ENCODE data around the gene SLC16A8.
"Not testable (repeated sequence)": the region's sequence is repeated elsewhere in the genome, so short reads cannot be mapped to it uniquely, and the experiment has no call there.

Gene SLC16A8

GRCh38 chr22:38118182-38118581 lies 34.2 kb upstream of the SLC16A8 start:
- no peak for TF ChIP-seq ZNF565 (CRISPR knock-in tag; conservative IDR thresholded peaks at IDR 0.05; ENCODE audit: low read depth)
- TF ChIP-seq TCF4 (CRISPR knock-in tag; IDR thresholded peaks at IDR 0.05; ENCODE audit: borderline replicate concordance), result no peak
- TF ChIP-seq ZC3H10 (CRISPR knock-in tag; IDR thresholded peaks at IDR 0.05), result no peak
- TF ChIP-seq, protein P1, sequence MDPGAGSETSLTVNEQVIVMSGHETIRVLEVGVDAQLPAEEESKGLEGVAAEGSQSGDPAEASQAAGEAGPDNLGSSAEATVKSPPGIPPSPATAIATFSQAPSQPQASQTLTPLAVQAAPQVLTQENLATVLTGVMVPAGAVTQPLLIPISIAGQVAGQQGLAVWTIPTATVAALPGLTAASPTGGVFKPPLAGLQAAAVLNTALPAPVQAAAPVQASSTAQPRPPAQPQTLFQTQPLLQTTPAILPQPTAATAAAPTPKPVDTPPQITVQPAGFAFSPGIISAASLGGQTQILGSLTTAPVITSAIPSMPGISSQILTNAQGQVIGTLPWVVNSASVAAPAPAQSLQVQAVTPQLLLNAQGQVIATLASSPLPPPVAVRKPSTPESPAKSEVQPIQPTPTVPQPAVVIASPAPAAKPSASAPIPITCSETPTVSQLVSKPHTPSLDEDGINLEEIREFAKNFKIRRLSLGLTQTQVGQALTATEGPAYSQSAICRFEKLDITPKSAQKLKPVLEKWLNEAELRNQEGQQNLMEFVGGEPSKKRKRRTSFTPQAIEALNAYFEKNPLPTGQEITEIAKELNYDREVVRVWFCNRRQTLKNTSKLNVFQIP (CRISPR knock-in tag; IDR thresholded peaks at IDR 0.05; ENCODE audit: borderline replicate concordance, low read depth), result no peak
- no peak for TF ChIP-seq SNAI2 (CRISPR knock-in tag; IDR thresholded peaks at IDR 0.05)
- no peak for TF ChIP-seq ESRRG (CRISPR knock-in tag; IDR thresholded peaks at IDR 0.05)
- no peak for TF ChIP-seq BACH2 (CRISPR knock-in tag; IDR thresholded peaks at IDR 0.05; ENCODE audit: borderline replicate concordance)
- TF ChIP-seq CSDC2 (CRISPR knock-in tag; IDR thresholded peaks at IDR 0.05), result no peak
- TF ChIP-seq, protein P2, sequence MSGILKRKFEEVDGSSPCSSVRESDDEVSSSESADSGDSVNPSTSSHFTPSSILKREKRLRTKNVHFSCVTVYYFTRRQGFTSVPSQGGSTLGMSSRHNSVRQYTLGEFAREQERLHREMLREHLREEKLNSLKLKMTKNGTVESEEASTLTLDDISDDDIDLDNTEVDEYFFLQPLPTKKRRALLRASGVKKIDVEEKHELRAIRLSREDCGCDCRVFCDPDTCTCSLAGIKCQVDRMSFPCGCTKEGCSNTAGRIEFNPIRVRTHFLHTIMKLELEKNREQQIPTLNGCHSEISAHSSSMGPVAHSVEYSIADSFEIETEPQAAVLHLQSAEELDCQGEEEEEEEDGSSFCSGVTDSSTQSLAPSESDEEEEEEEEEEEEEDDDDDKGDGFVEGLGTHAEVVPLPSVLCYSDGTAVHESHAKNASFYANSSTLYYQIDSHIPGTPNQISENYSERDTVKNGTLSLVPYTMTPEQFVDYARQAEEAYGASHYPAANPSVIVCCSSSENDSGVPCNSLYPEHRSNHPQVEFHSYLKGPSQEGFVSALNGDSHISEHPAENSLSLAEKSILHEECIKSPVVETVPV (CRISPR knock-in tag; IDR thresholded peaks at IDR 0.05), result no peak
- no peak for TF ChIP-seq TSHZ2 (CRISPR knock-in tag; IDR thresholded peaks at IDR 0.05)
- TF ChIP-seq ISL1 (CRISPR knock-in tag; IDR thresholded peaks at IDR 0.05), result no peak
- TF ChIP-seq, protein P3, sequence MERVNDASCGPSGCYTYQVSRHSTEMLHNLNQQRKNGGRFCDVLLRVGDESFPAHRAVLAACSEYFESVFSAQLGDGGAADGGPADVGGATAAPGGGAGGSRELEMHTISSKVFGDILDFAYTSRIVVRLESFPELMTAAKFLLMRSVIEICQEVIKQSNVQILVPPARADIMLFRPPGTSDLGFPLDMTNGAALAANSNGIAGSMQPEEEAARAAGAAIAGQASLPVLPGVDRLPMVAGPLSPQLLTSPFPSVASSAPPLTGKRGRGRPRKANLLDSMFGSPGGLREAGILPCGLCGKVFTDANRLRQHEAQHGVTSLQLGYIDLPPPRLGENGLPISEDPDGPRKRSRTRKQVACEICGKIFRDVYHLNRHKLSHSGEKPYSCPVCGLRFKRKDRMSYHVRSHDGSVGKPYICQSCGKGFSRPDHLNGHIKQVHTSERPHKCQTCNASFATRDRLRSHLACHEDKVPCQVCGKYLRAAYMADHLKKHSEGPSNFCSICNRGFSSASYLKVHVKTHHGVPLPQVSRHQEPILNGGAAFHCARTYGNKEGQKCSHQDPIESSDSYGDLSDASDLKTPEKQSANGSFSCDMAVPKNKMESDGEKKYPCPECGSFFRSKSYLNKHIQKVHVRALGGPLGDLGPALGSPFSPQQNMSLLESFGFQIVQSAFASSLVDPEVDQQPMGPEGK (CRISPR knock-in tag; IDR thresholded peaks at IDR 0.05; ENCODE audit: borderline replicate concordance), result no peak
- TF ChIP-seq RARB (CRISPR knock-in tag; IDR thresholded peaks at IDR 0.05), result no peak
- no peak for ATAC-seq

GRCh38 chr22:38117556-38117955 lies 33.6 kb upstream of the SLC16A8 start:
- not testable (repeated sequence) for ATAC-seq

DNA sequence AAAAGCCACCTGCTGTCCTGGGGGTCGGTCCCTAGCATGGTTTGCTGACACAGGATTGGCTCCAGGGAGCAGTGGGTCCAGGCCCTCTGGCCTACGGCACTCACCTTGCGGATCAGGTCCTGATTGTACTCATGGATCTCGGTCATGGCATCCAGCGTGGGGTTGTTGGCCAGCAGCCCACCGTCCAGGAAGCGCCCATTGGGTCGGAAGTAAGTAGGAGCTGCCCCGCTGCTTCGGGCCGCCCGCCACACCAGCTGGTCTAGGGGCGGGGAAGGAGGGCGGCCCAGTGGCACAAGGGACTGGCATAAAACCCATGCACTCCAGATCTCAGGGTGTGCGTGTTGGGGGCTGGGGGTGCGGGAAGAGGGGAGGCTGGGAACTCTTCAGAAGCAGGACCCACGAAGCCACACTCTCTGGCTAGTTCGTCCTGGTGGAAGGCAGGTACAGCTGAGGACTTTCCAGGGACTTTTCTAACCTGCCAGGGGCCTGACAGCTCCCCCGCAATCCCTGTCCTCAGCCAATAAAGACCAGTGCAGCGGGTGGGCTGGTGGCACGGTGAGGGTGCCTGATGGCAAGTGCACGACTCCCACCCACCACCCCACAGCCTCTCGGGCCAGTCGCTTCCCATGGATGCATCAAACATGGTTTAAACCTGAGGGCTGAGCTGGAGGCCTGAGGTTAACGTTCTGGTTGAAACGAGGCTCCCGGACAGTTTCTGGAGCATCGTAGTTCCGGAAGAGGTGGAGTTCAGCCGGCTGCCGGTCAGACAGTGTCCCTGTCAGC lies 31.6 kb upstream of the SLC16A8 start:
- ATAC-seq, result no peak
- TF ChIP-seq ZC3H10 (CRISPR knock-in tag; IDR thresholded peaks at IDR 0.05) (no peak), ESRRG (CRISPR knock-in tag; IDR thresholded peaks at IDR 0.05) (no peak), CREB5 (CRISPR knock-in tag; IDR thresholded peaks at IDR 0.05; ENCODE audit: low read depth) (no peak), ARNTL (CRISPR knock-in tag; IDR thresholded peaks at IDR 0.05; ENCODE audit: borderline replicate concordance, low read depth) (no peak), ZNF8 (CRISPR knock-in tag; IDR thresholded peaks at IDR 0.05) (no peak), ZFP3 (CRISPR knock-in tag; IDR thresholded peaks at IDR 0.05) (no peak), GLIS3 (CRISPR knock-in tag; IDR thresholded peaks at IDR 0.05) (no peak)
- TF ChIP-seq, protein P1 (CRISPR knock-in tag; IDR thresholded peaks at IDR 0.05; ENCODE audit: borderline replicate concordance, low read depth), result no peak
